Activated T-helper 1 cell treated with anti-CD3 and anti-CD28 coated beads, Interleukin-12 subunit alpha, Interleukin-12 subunit beta, Interleukin-2, Interleukin-4 antibody, amounts not matched to agents 30 ng/mL and 10 ng/mL and 1 ng/mL, durations not matched to agents 14 hours and 24 hours and 36 hours (primary cell): ENCODE data around the gene CDC42EP4. TPM values are rescaled to one million over a fixed set of nuclear protein-coding genes. Genes with fewer than 3 reads are reported as not detected.
"Not testable (repeated sequence)": the region's sequence is repeated elsewhere in the genome, so short reads cannot be mapped to it uniquely, and the experiment has no call there.

ENCODE experiments used
- DNase-seq: peaks from one replicate; pipeline ENCODE4 v3.0.0; 2021; ENCODE audit warnings: low spot score
- H3K27ac Mint-ChIP-seq: one replicate; pipeline ENCODE4 v1.8.0; 2021; ENCODE audit warnings: mild to moderate bottlenecking, mixed read lengths
- H3K27me3 Mint-ChIP-seq: one replicate; pipeline ENCODE4 v1.8.0; 2022; ENCODE audit warnings: mild to moderate bottlenecking, moderate library complexity, mixed read lengths; ENCODE audit not compliant: insufficient read depth
- H3K36me3 Mint-ChIP-seq: one replicate; pipeline ENCODE4 v1.8.0; 2021; ENCODE audit warnings: low read depth, mixed read lengths
- H3K4me1 Mint-ChIP-seq: one replicate; pipeline ENCODE4 v1.8.0; 2021; ENCODE audit warnings: low read depth, mixed read lengths
- H3K4me3 Mint-ChIP-seq: one replicate; pipeline ENCODE4 v1.8.0; 2021; ENCODE audit warnings: mild to moderate bottlenecking, moderate library complexity, mixed read lengths
- H3K9me3 Mint-ChIP-seq: one replicate; pipeline ENCODE4 v1.8.0; 2021; ENCODE audit warnings: mixed read lengths
- intact Hi-C: fragments of 100-400 bp; cut with micrococcal nuclease; formaldehyde crosslinking; loops from one replicate; pipeline ENCODE4 v1.15.1; 2024
- total RNA-seq: library from RNA; stranded (reverse); gene quantifications from 2 replicates; pipeline ENCODE4 v1.2.3, GENCODE V29; 2022

Gene CDC42EP4
- total RNA-seq, 1 donor from 2014 or later: 1.1 TPM

GRCh38 chr17:73269329-73269615 lies 42.5 kb downstream of the CDC42EP4 start:
- Mint-ChIP-seq H3K27ac (no peak overlapping the region), H3K9me3 (no peaks in the 10 kb centered on the region), H3K4me1 (no peaks in the 10 kb centered on the region), H3K27me3 (no peaks in the 10 kb centered on the region), H3K4me3 (no peak overlapping the region), H3K36me3 (no peaks in the 10 kb centered on the region)
- DNase-seq: no peak
- intact Hi-C loops: no loop called here

- no peaks in the 10 kb centered on the region for H3K9me3 Mint-ChIP-seq
- intact Hi-C loops: no loop called here
- no peaks in the 10 kb centered on the region for H3K27me3 Mint-ChIP-seq
- H3K4me1 Mint-ChIP-seq: no peaks in the 10 kb centered on the region
- no peak overlapping the region for H3K4me3 Mint-ChIP-seq
- no peak overlapping the region for H3K27ac Mint-ChIP-seq
- DNase-seq: no peak
- no peaks in the 10 kb centered on the region for H3K36me3 Mint-ChIP-seq
These were observed 43.0 kb downstream of the CDC42EP4 start for GRCh38 chr17:73268582-73269328.

GRCh38 chr17:73267648-73268537 lies 43.9 kb downstream of the CDC42EP4 start:
- Mint-ChIP-seq H3K4me3 (no peak overlapping the region), H3K27ac (no peak overlapping the region), H3K4me1 (no peaks in the 10 kb centered on the region), H3K9me3 (no peaks in the 10 kb centered on the region), H3K36me3 (no peaks in the 10 kb centered on the region), H3K27me3 (no peaks in the 10 kb centered on the region)
- no peak for DNase-seq
- intact Hi-C loops: no loop called here

GRCh38 chr17:73266796-73267195 lies 45.0 kb downstream of the CDC42EP4 start:
- H3K4me3 Mint-ChIP-seq: no peak overlapping the region
- H3K27ac Mint-ChIP-seq: no peak overlapping the region
- no peaks in the 10 kb centered on the region for H3K36me3 Mint-ChIP-seq

GRCh38 chr17:73265646-73266640 lies 45.9 kb downstream of the CDC42EP4 start:
- H3K27me3 Mint-ChIP-seq: no peaks in the 10 kb centered on the region
- H3K9me3 Mint-ChIP-seq: no peaks in the 10 kb centered on the region
- DNase-seq: no peak
- no peaks in the 10 kb centered on the region for H3K4me1 Mint-ChIP-seq
- intact Hi-C loops: no loop called here
- no peaks in the 10 kb centered on the region for H3K36me3 Mint-ChIP-seq
- H3K27ac Mint-ChIP-seq: no peak overlapping the region
- H3K4me3 Mint-ChIP-seq: no peak overlapping the region

More at GRCh38 chr17:73266796-73267195, 45.0 kb downstream of the CDC42EP4 start:
- intact Hi-C loops: no loop called here
- H3K9me3 Mint-ChIP-seq: no peaks in the 10 kb centered on the region
- H3K4me1 Mint-ChIP-seq: no peaks in the 10 kb centered on the region
- H3K27me3 Mint-ChIP-seq: no peaks in the 10 kb centered on the region
- DNase-seq: no peak

GRCh38 chr17:73264448-73264847 lies 47.4 kb downstream of the CDC42EP4 start:
- intact Hi-C loops, H3K36me3 Mint-ChIP-seq, H3K4me3 Mint-ChIP-seq, DNase-seq, H3K27ac Mint-ChIP-seq, H3K4me1 Mint-ChIP-seq, H3K9me3 Mint-ChIP-seq, H3K27me3 Mint-ChIP-seq: not testable (repeated sequence)

GRCh38 chr17:73262676-73263642 lies 48.8 kb downstream of the CDC42EP4 start:
- no peak overlapping the region for H3K27ac Mint-ChIP-seq
- H3K4me3 Mint-ChIP-seq: no peak overlapping the region
- no peaks in the 10 kb centered on the region for H3K27me3 Mint-ChIP-seq
- no peaks in the 10 kb centered on the region for H3K4me1 Mint-ChIP-seq
- no peak for DNase-seq
- no peaks in the 10 kb centered on the region for H3K9me3 Mint-ChIP-seq
- no peaks in the 10 kb centered on the region for H3K36me3 Mint-ChIP-seq
- intact Hi-C loops: no loop called here

GRCh38 chr17:73261952-73262675 lies 49.7 kb downstream of the CDC42EP4 start:
- intact Hi-C loops: no loop called here
- Mint-ChIP-seq H3K36me3 (no peaks in the 10 kb centered on the region), H3K4me3 (no peak overlapping the region), H3K4me1 (no peaks in the 10 kb centered on the region), H3K27ac (no peak overlapping the region), H3K27me3 (no peaks in the 10 kb centered on the region), H3K9me3 (no peaks in the 10 kb centered on the region)
- DNase-seq: no peak

GRCh38 chr17:73261617-73261951 lies 50.2 kb downstream of the CDC42EP4 start, which contains the start of gene CPSF4L:
CPSF4L (minus strand) TSS chr17:73261880; CDS start chr17:73261818, 62 bp downstream.
- Mint-ChIP-seq H3K27ac (no peak within 1 kb of the TSS), H3K4me1 (no peaks in the 10 kb centered on the region), H3K27me3 (no peaks in the 10 kb centered on the region), H3K36me3 (no peaks in the 10 kb centered on the region), H3K4me3 (no peak within 1 kb of the TSS), H3K9me3 (no peaks in the 10 kb centered on the region)
- no peak for DNase-seq
- intact Hi-C loops: no loop called here

GRCh38 chr17:73257516-73257915 lies 54.3 kb downstream of the CDC42EP4 start:
- H3K27me3 Mint-ChIP-seq: no peaks in the 10 kb centered on the region
- intact Hi-C loops: loop anchor here (10.0 kb wide), 1 partner anchor 703 kb away; no protein-coding TSS in a partner anchor
- no peak overlapping the region for H3K27ac Mint-ChIP-seq
- DNase-seq: no peak
- H3K9me3 Mint-ChIP-seq: no peaks in the 10 kb centered on the region
- H3K4me1 Mint-ChIP-seq: no peaks in the 10 kb centered on the region
- no peaks in the 10 kb centered on the region for H3K36me3 Mint-ChIP-seq
- no peak overlapping the region for H3K4me3 Mint-ChIP-seq

GRCh38 chr17:73256220-73256619 lies 55.6 kb downstream of the CDC42EP4 start:
- intact Hi-C loops: loop anchor here (10.0 kb wide), 1 partner anchor 701 kb away; no protein-coding TSS in a partner anchor
- Mint-ChIP-seq H3K9me3 (no peaks in the 10 kb centered on the region), H3K4me1 (no peaks in the 10 kb centered on the region)

More at GRCh38 chr17:73256220-73256619, 55.6 kb downstream of the CDC42EP4 start:
- Mint-ChIP-seq H3K4me3 (no peak overlapping the region), H3K36me3 (no peaks in the 10 kb centered on the region), H3K27ac (no peak overlapping the region), H3K27me3 (no peaks in the 10 kb centered on the region)
- no peak for DNase-seq
